GM12891 (cell line): ENCODE results near the gene SLX4IP.

Experiments
- DNase-seq: peaks from one replicate; pipeline ENCODE4 v3.0.0; 2011; ENCODE audit warnings: low spot score; ENCODE audit not compliant: insufficient read length
- FAIRE-seq: peaks from 2 replicates; lab custom pipeline; 2011; peaks lifted over from hg19 to GRCh38; lab: Jason Lieb, UNC
- SPI1 ChIP-seq: IDR thresholded peaks from 2 replicates; pipeline ENCODE4 v1.6.1; 2011; ENCODE audit warnings: low read depth, low read length, control low read depth
- TAF1 ChIP-seq: IDR thresholded peaks from 2 replicates; pipeline ENCODE4 v1.6.1; 2011; ENCODE audit warnings: low read depth, low read length, control low read depth

Gene SLX4IP

DNA sequence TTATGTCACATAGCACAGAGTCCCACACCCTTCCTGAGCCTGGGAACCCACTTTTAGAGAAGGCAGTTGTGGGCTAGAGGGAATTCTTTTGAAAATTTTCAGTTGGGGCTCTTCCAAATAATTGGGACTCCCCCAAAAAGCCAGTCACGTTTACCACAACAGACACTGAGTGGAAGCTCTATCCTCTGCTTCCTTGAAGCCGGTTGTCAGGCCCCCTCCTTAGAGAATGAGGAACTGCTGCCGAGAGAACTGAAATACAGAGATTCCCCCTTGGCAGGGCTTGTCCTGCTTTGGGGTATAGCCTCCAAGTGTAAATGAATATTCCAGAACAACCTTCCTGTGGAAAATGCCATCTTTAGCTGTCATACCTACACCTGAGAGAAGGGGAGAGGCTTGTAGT lies 241.4 kb downstream of the SLX4IP start:
- no peak for FAIRE-seq
- no peak for DNase-seq

More for the DNA sequence above, 241.4 kb downstream of the SLX4IP start:
- TF ChIP-seq TAF1 (no peak), SPI1 (peak; percentile 69)
